Gastrocnemius medialis (tissue), 4 donors: ENCODE measurements around the gene TBC1D13.

Experiments used
- CTCF ChIP-seq, 5 experiments: fragments of 450-650 bp in 3 of 5; fragments of 200-600 bp in 2 of 5; sonication (generic) in 2 of 5; IDR thresholded peaks in 4 of 5; conservative IDR thresholded peaks in 1 of 5; 1 replicate in 4 of 5; 2 replicates in 1 of 5; pipeline ENCODE4 v1.5.1; 2016 to 2019; ENCODE audit warnings: antibody characterized with exemption in 5 of 5, mild to moderate bottlenecking in 3 of 5, moderate library complexity in 3 of 5
- POLR2A ChIP-seq, 2 donors: fragments of 450-650 bp; IDR thresholded peaks; one replicate each; pipeline ENCODE4 v1.6.1; 2017; ENCODE audit warnings: antibody characterized with exemption in 2 of 2, mild to moderate bottlenecking in 2 of 2, moderate library complexity in 2 of 2

GRCh38 chr9:128765499-128765898, 21.6 kb upstream of the TBC1D13 start:
- TF ChIP-seq CTCF (IDR thresholded peaks at IDR 0.05 in 4 of 5, conservative IDR thresholded peaks at IDR 0.05 in 1 of 5) (no peak), POLR2A (IDR thresholded peaks at IDR 0.05) (no peak)
